K562 (cell line): ENCODE results near the gene SIGLEC5. TPM values are rescaled to one million over a fixed set of nuclear protein-coding genes. Genes with fewer than 3 reads are reported as not detected.

ENCODE experiments used
- CBX2 ChIP-seq: fragments of 200-600 bp; sonication (generic); IDR thresholded peaks from one replicate; pipeline ENCODE4 v1.6.1; 2012; ENCODE audit warnings: mild to moderate bottlenecking, low read length, inconsistent platforms; ENCODE audit not compliant: insufficient read depth, poor library complexity, severe bottlenecking
- HBP1 ChIP-seq: fragments of 450-650 bp; formaldehyde crosslinking; IDR thresholded peaks from 2 replicates; pipeline ENCODE4 v1.4.0; 2022; ENCODE audit warnings: missing genetic modification characterization
- LCOR ChIP-seq: sonication (generic); formaldehyde crosslinking; IDR thresholded peaks from 2 replicates; pipeline ENCODE4 v1.8.0; 2022; ENCODE audit warnings: mild to moderate bottlenecking, missing genetic modification reagents
- NRF1 ChIP-seq, 2 experiments: fragments of 450-650 bp; IDR thresholded peaks in 1 of 2; conservative IDR thresholded peaks in 1 of 2; 2 replicates each; pipeline ENCODE4 v1.6.1; 2014; ENCODE audit warnings: mild to moderate bottlenecking in 2 of 2
- PTRF ChIP-seq: fragments of 450-650 bp; IDR thresholded peaks from 2 replicates; pipeline ENCODE4 v1.6.1; 2016; ENCODE audit warnings: mild to moderate bottlenecking, missing genetic modification characterization, missing compliant biosample characterization
- TSC22D4 ChIP-seq: fragments of 450-650 bp; IDR thresholded peaks from 2 replicates; pipeline ENCODE4 v1.6.1; 2016; ENCODE audit warnings: missing genetic modification characterization, missing biosample characterization, control low read depth
- ZC3H8 ChIP-seq: fragments of 450-650 bp; IDR thresholded peaks from 2 replicates; pipeline ENCODE4 v1.6.1; 2017
- ZNF639 ChIP-seq, 2 experiments: fragments of 200-800 bp in 1 of 2; sonication (Bioruptor generic) in 1 of 2; sonication (generic) in 1 of 2; formaldehyde crosslinking in 1 of 2; IDR thresholded peaks in 1 of 2; conservative IDR thresholded peaks in 1 of 2; 2 replicates each; pipeline versions ENCODE4 v1.5.0 to v1.6.1; 2016 to 2020; ENCODE audit warnings: missing compliant biosample characterization in 1 of 2, missing genetic modification characterization in 1 of 2, missing genetic modification reagents in 1 of 2
- polyA plus RNA-seq, 8 experiments: library from polyadenylated mRNA; depleted of rRNA in 4 of 8; stranded (reverse) in 5 of 8; unstranded in 3 of 8; fragments of >200 nt; fragmentation: Nextera tagmentation in 2 of 8; fragmentation: Illumina TruSeq in 1 of 8; extraction: Ambion mirVana in 2 of 8; extraction: Trizol in 1 of 8; gene quantifications; 2 replicates each; pipeline versions ENCODE4 v1.2.1 to v1.2.3, GENCODE V29; 2011 to 2014; ENCODE audit warnings: inconsistent platforms in 1 of 8, missing spikeins in 1 of 8
- total RNA-seq, 7 experiments: library from RNA; depleted of rRNA in 6 of 7; stranded (reverse); fragments of >200 nt in 6 of 7; fragmentation: Illumina TruSeq in 2 of 7; extraction: Trizol in 2 of 7; gene quantifications; 2 replicates each; pipeline versions ENCODE4 v1.2.1 to v1.2.3, GENCODE V29; 2011 to 2021; ENCODE audit warnings: low replicate concordance in 1 of 7
- TF ChIP-seq, protein P1 (sequence below): fragments of 450-650 bp; IDR thresholded peaks from 2 replicates; pipeline ENCODE4 v1.6.1; 2016; ENCODE audit warnings: low read depth
- TF ChIP-seq, protein P2 (sequence below): sonication (generic); formaldehyde crosslinking; IDR thresholded peaks from 2 replicates; pipeline ENCODE4 v1.8.1; 2023; ENCODE audit warnings: mild to moderate bottlenecking, missing genetic modification reagents

SIGLEC5 gene
- total and polyA plus RNA-seq, 9 of the 15 experiments (the other 6 are each of a cell fraction or from before 2014, with no cell fraction given) = 0.14 TPM; not detected in 8

GRCh38 chr19:51570962-51571575 lies 59.1 kb downstream of the SIGLEC5 start, which contains the start of gene ZNF175 (continued):
- 0 out of 2 replicates have a peak, but pooled peaks have one; percentile 19 for TF ChIP-seq HBP1 (CRISPR knock-in tag)
- TF ChIP-seq, protein P1, sequence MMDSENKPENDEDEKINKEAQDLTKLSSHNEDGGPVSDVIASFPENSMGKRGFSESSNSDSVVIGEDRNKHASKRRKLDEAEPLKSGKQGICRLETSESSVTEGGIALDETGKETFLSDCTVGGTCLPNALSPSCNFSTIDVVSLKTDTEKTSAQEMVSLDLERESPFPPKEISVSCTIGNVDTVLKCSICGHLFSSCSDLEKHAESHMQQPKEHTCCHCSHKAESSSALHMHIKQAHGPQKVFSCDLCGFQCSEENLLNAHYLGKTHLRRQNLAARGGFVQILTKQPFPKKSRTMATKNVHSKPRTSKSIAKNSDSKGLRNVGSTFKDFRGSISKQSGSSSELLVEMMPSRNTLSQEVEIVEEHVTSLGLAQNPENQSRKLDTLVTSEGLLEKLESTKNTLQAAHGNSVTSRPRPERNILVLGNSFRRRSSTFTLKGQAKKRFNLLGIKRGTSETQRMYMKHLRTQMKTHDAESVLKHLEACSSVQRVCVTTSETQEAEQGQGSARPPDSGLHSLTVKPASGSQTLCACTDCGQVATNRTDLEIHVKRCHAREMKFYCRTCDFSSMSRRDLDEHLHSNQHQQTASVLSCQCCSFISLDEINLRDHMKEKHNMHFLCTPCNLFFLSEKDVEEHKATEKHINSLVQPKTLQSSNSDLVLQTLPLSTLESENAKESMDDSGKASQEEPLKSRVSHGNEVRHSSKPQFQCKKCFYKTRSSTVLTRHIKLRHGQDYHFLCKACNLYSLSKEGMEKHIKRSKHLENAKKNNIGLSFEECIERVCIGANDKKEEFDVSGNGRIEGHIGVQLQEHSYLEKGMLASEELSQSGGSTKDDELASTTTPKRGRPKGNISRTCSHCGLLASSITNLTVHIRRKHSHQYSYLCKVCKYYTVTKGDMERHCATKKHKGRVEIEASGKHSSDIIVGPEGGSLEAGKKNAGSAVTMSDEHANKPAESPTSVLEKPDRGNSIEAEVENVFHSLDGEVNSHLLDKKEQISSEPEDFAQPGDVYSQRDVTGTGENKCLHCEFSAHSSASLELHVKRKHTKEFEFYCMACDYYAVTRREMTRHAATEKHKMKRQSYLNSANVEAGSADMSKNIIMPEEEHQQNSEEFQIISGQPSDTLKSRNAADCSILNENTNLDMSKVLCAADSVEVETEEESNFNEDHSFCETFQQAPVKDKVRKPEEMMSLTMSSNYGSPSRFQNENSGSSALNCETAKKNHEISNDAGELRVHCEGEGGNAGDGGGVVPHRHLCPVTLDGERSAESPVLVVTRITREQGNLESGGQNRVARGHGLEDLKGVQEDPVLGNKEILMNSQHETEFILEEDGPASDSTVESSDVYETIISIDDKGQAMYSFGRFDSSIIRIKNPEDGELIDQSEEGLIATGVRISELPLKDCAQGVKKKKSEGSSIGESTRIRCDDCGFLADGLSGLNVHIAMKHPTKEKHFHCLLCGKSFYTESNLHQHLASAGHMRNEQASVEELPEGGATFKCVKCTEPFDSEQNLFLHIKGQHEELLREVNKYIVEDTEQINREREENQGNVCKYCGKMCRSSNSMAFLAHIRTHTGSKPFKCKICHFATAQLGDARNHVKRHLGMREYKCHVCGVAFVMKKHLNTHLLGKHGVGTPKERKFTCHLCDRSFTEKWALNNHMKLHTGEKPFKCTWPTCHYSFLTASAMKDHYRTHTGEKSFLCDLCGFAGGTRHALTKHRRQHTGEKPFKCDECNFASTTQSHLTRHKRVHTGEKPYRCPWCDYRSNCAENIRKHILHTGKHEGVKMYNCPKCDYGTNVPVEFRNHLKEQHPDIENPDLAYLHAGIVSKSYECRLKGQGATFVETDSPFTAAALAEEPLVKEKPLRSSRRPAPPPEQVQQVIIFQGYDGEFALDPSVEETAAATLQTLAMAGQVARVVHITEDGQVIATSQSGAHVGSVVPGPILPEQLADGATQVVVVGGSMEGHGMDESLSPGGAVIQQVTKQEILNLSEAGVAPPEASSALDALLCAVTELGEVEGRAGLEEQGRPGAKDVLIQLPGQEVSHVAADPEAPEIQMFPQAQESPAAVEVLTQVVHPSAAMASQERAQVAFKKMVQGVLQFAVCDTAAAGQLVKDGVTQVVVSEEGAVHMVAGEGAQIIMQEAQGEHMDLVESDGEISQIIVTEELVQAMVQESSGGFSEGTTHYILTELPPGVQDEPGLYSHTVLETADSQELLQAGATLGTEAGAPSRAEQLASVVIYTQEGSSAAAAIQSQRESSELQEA = peak; percentile 89
- peak; percentile 93 to 95 for TF ChIP-seq NRF1 (conservative IDR thresholded peaks at IDR 0.05 in 1 of 2, IDR thresholded peaks at IDR 0.05 in 1 of 2)
- TF ChIP-seq CBX2 = no peak
- peak in 1 of 2 experiments; percentile 76; a peak in 2 of 4 replicates for TF ChIP-seq ZNF639 (CRISPR knock-in tag; conservative IDR thresholded peaks at IDR 0.05 in 1 of 2, IDR thresholded peaks at IDR 0.05 in 1 of 2)
- TF ChIP-seq LCOR (CRISPR knock-in tag) = 0 out of 2 replicates have a peak, but pooled peaks have one; percentile 24
- TF ChIP-seq, protein P2, sequence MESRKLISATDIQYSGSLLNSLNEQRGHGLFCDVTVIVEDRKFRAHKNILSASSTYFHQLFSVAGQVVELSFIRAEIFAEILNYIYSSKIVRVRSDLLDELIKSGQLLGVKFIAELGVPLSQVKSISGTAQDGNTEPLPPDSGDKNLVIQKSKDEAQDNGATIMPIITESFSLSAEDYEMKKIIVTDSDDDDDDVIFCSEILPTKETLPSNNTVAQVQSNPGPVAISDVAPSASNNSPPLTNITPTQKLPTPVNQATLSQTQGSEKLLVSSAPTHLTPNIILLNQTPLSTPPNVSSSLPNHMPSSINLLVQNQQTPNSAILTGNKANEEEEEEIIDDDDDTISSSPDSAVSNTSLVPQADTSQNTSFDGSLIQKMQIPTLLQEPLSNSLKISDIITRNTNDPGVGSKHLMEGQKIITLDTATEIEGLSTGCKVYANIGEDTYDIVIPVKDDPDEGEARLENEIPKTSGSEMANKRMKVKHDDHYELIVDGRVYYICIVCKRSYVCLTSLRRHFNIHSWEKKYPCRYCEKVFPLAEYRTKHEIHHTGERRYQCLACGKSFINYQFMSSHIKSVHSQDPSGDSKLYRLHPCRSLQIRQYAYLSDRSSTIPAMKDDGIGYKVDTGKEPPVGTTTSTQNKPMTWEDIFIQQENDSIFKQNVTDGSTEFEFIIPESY (CRISPR knock-in tag) = no peak
- TF ChIP-seq ZC3H8 = no peak
- no peak for TF ChIP-seq TSC22D4 (tag)
- TF ChIP-seq PTRF (tag) = no peak
